ENCODE data around the gene DBH.

GRCh38 chr9:133693703-133694529 is 57.8 kb downstream of the DBH start:
- TF ChIP-seq CTCF (IDR thresholded peaks at IDR 0.05) (no peak), POLR2A (IDR thresholded peaks at IDR 0.05) (no peak)

Data from adrenal gland (tissue), 5 donors.